ENCODE data around the gene PRKD1.

The PRKD1 gene

DNA sequence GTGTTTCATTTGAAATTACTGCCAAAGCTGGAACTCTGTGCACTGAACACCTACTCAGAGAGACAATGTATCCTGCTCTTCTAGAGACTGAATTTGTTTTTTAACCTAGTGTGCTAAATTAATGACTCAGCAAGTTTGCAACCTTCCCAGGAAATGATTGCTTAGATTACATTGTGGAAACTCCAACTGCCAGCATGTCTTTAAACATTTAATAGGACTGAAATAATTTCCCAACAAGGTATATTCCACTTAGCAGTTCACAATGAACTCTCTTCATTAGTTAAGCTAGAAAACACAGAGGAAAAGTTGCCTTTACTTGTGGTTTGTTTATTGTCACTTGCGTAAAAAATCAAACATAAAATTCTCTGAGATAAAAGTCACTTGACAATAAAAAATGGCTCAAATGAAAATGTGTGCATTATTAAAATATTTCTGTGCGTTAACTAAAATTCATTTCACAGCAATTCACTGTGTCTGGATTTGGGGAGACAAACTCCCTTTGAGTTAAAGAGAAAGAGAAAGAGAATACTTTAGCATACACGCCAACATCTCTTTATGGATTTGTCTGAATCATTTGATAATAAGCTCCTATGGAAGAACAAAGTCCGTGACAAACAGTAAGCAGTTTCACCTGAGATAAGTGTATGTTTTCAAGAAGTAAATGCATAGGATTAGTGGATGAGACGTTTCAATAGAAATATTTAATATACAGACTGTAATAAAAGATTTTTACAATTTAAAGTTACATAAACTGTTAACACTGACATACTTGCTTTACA, 284.0 kb downstream of the PRKD1 start:
- no peak overlapping the region for H3K4me3 ChIP-seq (ENCODE audit: low read length)
- no peaks in the 10 kb centered on the region for H3K4me1 ChIP-seq (ENCODE audit: control insufficient read depth, insufficient read depth, low read length)

DNA sequence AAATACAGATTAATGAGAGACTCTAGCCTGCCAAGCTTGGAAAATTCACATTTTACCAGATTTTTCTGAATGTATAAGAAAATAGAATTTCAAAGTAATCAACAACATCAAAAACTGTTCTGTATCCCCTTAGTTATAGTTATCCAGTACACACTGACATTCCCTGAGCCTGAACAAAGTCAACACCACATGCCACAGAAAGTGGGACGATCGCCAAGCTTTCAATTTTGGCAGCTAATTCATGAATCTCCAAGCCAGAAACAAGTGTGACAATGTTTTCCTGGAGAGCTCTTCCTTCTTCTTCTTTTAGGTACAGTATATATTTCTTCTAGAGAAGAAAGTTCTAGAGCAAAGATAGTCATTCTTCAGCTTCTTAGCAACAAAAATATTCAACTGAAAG, 290.2 kb downstream of the PRKD1 start:
- H3K36me3 ChIP-seq (ENCODE audit: control insufficient read depth, insufficient read depth, low read length), result no peaks in the 10 kb centered on the region
- no peak overlapping the region for H3K4me3 ChIP-seq (ENCODE audit: low read length)

More for the DNA sequence above, 284.0 kb downstream of the PRKD1 start:
- H3K9ac ChIP-seq (ENCODE audit: low read length), result no peak overlapping the region
- no peaks in the 10 kb centered on the region for H3K27me3 ChIP-seq (ENCODE audit: control insufficient read depth, insufficient read depth, low read length)
- H3K9me3 ChIP-seq (ENCODE audit: control insufficient read depth, low read length), result no peaks in the 10 kb centered on the region
- H3K36me3 ChIP-seq (ENCODE audit: control insufficient read depth, insufficient read depth, low read length), result no peaks in the 10 kb centered on the region

DNA sequence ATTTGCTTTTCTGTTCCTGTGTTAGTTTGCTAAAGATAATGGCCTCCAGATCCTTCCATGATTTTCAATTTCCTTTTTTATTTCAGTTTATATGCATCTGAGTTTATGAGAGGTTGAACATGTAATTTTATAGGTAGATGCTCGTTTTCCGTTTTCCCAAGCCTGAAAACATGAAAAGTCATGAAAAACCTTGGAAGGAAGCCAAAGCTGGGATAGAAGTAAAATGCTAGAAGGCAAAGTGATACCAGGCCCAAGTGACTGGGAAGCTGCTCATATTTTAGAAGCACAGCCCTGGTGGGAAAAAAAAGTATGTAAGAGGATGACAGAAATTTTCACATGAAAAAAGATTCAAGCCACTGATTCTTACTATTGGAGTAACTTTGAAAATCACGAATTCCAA, 290.8 kb downstream of the PRKD1 start:
- Histone ChIP-seq H3K36me3 (ENCODE audit: control insufficient read depth, insufficient read depth, low read length) (no peaks in the 10 kb centered on the region), H3K27me3 (ENCODE audit: control insufficient read depth, insufficient read depth, low read length) (no peaks in the 10 kb centered on the region), H3K9ac (ENCODE audit: low read length) (no peak overlapping the region), H3K9me3 (ENCODE audit: control insufficient read depth, low read length) (no peaks in the 10 kb centered on the region), H3K4me1 (ENCODE audit: control insufficient read depth, insufficient read depth, low read length) (no peaks in the 10 kb centered on the region), H3K4me3 (ENCODE audit: low read length) (no peak overlapping the region)

More for the DNA sequence above, 290.2 kb downstream of the PRKD1 start:
- Histone ChIP-seq H3K27me3 (ENCODE audit: control insufficient read depth, insufficient read depth, low read length) (no peaks in the 10 kb centered on the region), H3K4me1 (ENCODE audit: control insufficient read depth, insufficient read depth, low read length) (no peaks in the 10 kb centered on the region), H3K9me3 (ENCODE audit: control insufficient read depth, low read length) (no peaks in the 10 kb centered on the region), H3K9ac (ENCODE audit: low read length) (no peak overlapping the region)

DNA sequence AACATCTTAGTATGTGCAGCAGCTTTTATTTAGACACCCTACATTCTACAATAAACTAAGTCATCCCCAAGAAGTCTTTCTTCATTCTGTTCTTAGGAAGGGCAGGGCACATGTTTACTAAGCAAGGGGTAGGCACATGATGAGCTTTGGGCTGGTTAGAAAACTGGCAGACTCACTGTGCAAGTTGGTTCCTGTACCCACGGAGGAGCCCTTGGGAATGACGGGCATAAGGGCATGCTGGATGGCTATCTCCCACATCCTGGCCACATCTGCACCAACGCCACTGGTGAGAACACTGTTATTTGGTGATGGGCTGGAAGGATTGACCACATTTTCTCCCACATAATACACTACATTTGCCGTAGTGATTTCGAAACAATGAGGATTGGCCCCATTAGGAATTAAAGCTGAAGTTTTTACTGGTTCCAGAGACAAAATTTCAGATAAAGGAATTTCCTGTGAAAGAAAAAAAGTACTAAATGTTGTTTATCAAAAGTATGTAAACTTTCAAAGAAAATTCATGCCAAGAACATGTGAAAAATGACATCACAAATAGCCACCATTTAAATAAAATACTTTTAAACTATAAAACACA, 297.0 kb downstream of the PRKD1 start:
- H3K9ac ChIP-seq (ENCODE audit: low read length), result no peak overlapping the region
- no peak overlapping the region for H3K4me3 ChIP-seq (ENCODE audit: low read length)
- H3K9me3 ChIP-seq (ENCODE audit: control insufficient read depth, low read length), result no peaks in the 10 kb centered on the region
- H3K4me1 ChIP-seq (ENCODE audit: control insufficient read depth, insufficient read depth, low read length), result no peaks in the 10 kb centered on the region
- H3K36me3 ChIP-seq (ENCODE audit: control insufficient read depth, insufficient read depth, low read length), result no peaks in the 10 kb centered on the region
- no peaks in the 10 kb centered on the region for H3K27me3 ChIP-seq (ENCODE audit: control insufficient read depth, insufficient read depth, low read length)

DNA sequence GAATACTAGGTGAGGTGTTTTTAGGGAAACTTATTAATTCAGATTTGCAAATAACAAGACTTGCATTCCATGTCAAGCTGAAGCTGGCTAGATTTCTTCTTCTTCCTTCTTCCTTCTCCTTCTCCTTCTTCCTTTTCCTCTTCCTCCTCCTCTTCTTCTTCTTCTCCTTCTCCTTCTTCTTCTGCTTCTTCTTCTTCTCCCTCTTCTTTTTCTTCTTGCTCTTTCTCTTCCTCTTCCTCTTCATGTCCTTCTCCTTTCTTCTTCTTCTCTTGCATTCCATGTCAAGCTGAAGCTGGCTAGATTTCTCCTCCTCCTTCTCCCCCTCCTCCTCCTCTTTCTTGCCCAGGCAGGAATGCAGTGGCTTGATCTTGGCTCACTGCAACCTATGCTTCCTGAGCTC, 297.8 kb downstream of the PRKD1 start:
- H3K27me3 ChIP-seq (ENCODE audit: control insufficient read depth, insufficient read depth, low read length), result no peaks in the 10 kb centered on the region
- H3K36me3 ChIP-seq (ENCODE audit: control insufficient read depth, insufficient read depth, low read length), result no peaks in the 10 kb centered on the region
- no peak overlapping the region for H3K4me3 ChIP-seq (ENCODE audit: low read length)
- H3K9ac ChIP-seq (ENCODE audit: low read length), result no peak overlapping the region
- no peaks in the 10 kb centered on the region for H3K9me3 ChIP-seq (ENCODE audit: control insufficient read depth, low read length)
- H3K4me1 ChIP-seq (ENCODE audit: control insufficient read depth, insufficient read depth, low read length), result no peaks in the 10 kb centered on the region

DNA sequence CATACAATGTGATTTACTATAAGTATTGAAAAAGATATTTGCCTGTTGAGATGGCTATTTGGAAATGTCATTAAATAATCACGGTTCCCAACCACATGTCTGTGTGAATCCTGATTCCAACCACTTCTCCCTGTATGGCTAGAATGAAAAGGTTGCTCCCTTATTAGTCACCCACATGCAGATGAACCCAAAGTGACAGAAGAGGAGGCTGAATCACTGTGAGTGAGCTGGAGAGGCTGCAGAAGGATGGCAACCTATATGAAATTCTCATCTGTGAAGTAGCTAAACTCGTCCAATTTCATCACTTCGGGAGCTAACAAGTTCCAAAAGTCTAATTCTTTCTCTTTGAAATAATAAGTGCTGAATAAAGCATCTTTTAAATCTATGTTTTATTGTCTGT, 300.5 kb downstream of the PRKD1 start:
- no peaks in the 10 kb centered on the region for H3K9me3 ChIP-seq (ENCODE audit: control insufficient read depth, low read length)
- H3K27me3 ChIP-seq (ENCODE audit: control insufficient read depth, insufficient read depth, low read length), result no peaks in the 10 kb centered on the region
- no peaks in the 10 kb centered on the region for H3K36me3 ChIP-seq (ENCODE audit: control insufficient read depth, insufficient read depth, low read length)
- H3K9ac ChIP-seq (ENCODE audit: low read length), result no peak overlapping the region
- H3K4me1 ChIP-seq (ENCODE audit: control insufficient read depth, insufficient read depth, low read length), result no peaks in the 10 kb centered on the region
- no peak overlapping the region for H3K4me3 ChIP-seq (ENCODE audit: low read length)

DNA sequence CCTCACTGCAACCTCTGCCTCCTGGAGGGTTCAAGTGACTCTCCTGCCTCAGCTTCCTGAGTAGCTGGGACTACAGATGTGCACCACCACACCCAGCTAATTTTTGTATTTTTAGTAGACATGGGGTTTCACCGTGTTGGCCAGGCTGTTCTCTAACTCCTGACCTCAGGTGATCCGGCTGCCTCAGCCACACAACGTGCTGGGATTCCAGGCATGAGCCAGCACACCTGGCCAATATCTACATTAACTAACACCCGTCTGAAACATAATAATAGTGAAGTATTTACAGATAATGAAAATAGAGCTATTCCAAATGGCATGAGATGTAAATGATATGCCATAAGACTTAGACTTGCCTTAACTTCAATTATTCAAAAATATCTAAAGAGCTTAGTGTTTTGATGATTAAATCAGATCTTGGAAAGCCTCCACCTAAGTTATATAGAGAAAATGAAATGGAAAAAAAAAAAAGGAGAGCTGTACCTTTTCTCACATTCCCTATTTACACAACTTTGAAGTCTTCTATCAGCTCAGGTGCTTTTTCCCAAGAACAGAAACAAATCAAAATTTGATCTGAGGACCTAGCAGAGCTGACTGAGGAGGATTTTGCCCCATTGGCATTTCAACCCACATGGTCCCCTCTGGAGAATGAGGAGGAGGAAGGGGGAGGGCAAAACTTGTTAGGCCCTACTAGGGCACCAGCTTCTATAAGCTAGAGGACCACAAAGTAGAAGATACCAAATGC, 309.2 kb downstream of the PRKD1 start:
- Histone ChIP-seq H3K4me3 (ENCODE audit: low read length) (no peak overlapping the region), H3K36me3 (ENCODE audit: control insufficient read depth, insufficient read depth, low read length) (no peaks in the 10 kb centered on the region)

DNA sequence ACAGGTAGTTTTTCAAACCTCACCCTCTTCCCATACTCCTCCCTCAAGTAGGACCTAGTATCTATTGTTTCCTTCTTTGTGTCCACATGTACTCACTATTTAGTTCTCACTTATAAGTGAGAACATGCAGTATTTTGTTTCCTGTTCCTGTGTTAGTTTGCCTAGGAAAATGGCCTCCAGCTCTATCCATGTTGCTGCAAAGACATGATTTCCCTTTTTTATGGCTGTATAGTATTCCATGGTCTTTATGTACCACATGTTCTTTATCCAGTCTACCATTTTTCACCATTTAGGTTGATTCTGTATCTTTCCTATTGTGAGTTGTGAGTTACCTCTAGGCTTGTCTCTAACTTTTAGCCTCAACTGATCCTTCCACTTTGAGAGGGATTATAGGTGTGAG, 310.7 kb downstream of the PRKD1 start:
- no peak overlapping the region for H3K9ac ChIP-seq (ENCODE audit: low read length)

More for the DNA sequence above, 309.2 kb downstream of the PRKD1 start:
- no peak overlapping the region for H3K9ac ChIP-seq (ENCODE audit: low read length)
- no peaks in the 10 kb centered on the region for H3K4me1 ChIP-seq (ENCODE audit: control insufficient read depth, insufficient read depth, low read length)
- no peaks in the 10 kb centered on the region for H3K9me3 ChIP-seq (ENCODE audit: control insufficient read depth, low read length)
- no peaks in the 10 kb centered on the region for H3K27me3 ChIP-seq (ENCODE audit: control insufficient read depth, insufficient read depth, low read length)

DNA sequence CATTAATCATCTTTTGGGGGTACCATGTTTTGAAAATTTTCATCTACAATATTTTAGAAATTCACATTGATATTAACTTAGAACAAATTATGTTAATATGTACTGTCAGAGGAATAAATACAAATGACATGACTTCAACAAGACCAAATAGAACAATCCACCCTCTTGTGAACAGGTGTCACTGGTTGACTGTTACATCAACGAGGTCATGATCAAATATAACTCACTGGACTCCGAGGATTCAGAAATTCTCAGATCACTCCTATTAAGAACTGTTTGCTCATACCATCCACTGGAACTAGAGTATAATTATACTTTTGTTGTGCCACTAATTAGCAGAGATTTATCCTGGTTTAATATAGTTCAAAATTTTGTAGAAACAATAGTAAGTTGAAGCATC, 318.8 kb downstream of the PRKD1 start:
- no peaks in the 10 kb centered on the region for H3K9me3 ChIP-seq (ENCODE audit: control insufficient read depth, low read length)
- H3K4me3 ChIP-seq (ENCODE audit: low read length), result no peak overlapping the region
- H3K9ac ChIP-seq (ENCODE audit: low read length), result no peak overlapping the region
- no peaks in the 10 kb centered on the region for H3K36me3 ChIP-seq (ENCODE audit: control insufficient read depth, insufficient read depth, low read length)
- H3K4me1 ChIP-seq (ENCODE audit: control insufficient read depth, insufficient read depth, low read length), result no peaks in the 10 kb centered on the region
- H3K27me3 ChIP-seq (ENCODE audit: control insufficient read depth, insufficient read depth, low read length), result no peaks in the 10 kb centered on the region

More for the DNA sequence above, 310.7 kb downstream of the PRKD1 start:
- Histone ChIP-seq H3K36me3 (ENCODE audit: control insufficient read depth, insufficient read depth, low read length) (no peaks in the 10 kb centered on the region), H3K27me3 (ENCODE audit: control insufficient read depth, insufficient read depth, low read length) (no peaks in the 10 kb centered on the region), H3K9me3 (ENCODE audit: control insufficient read depth, low read length) (no peaks in the 10 kb centered on the region), H3K4me1 (ENCODE audit: control insufficient read depth, insufficient read depth, low read length) (no peaks in the 10 kb centered on the region), H3K4me3 (ENCODE audit: low read length) (no peak overlapping the region)

DNA sequence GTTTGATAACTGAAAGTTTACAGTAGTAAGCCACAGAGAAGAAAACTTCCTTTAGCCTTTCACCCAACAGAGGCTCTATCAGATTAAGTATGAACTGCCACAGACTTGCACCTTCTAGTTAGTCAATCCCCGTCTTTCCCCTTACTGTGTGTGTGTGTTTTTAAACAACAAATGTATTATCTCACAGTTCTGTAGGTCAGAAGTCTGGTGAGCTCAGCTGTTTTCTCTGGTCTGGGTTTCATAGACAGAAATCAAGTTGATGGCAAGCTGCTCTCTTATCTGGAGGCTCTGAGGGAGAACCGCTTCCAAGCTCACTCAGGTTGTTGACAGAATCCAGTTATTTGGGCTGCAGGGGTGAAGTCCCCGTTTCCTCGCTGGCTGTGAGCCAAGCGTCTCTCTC, 320.5 kb downstream of the PRKD1 start:
- H3K9me3 ChIP-seq (ENCODE audit: control insufficient read depth, low read length), result no peaks in the 10 kb centered on the region
- H3K4me1 ChIP-seq (ENCODE audit: control insufficient read depth, insufficient read depth, low read length), result no peaks in the 10 kb centered on the region
- H3K27me3 ChIP-seq (ENCODE audit: control insufficient read depth, insufficient read depth, low read length), result no peaks in the 10 kb centered on the region
- H3K36me3 ChIP-seq (ENCODE audit: control insufficient read depth, insufficient read depth, low read length), result no peaks in the 10 kb centered on the region
- H3K9ac ChIP-seq (ENCODE audit: low read length), result no peak overlapping the region
- H3K4me3 ChIP-seq (ENCODE audit: low read length), result no peak overlapping the region

DNA sequence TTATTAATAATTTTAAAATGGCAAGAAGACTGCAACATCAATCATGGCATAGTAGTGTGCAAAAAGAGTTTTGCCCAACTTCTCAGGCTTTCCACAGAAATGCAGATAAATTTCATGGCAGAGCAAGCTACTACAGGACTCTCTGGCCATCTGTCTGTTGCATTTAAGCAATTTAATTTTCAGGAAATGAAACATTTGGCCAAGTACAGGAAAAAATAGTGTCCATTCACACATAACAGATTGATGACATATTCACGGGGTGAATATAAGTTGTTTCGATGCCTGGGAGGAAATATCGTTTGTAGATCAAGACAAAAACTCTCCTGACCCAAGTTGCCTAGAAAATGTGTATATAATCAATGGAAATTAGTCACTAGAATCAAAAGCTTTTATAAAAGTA, 324.0 kb downstream of the PRKD1 start:
- Histone ChIP-seq H3K36me3 (ENCODE audit: control insufficient read depth, insufficient read depth, low read length) (no peaks in the 10 kb centered on the region), H3K9ac (ENCODE audit: low read length) (no peak overlapping the region), H3K4me1 (ENCODE audit: control insufficient read depth, insufficient read depth, low read length) (no peaks in the 10 kb centered on the region), H3K4me3 (ENCODE audit: low read length) (no peak overlapping the region), H3K9me3 (ENCODE audit: control insufficient read depth, low read length) (no peaks in the 10 kb centered on the region), H3K27me3 (ENCODE audit: control insufficient read depth, insufficient read depth, low read length) (no peaks in the 10 kb centered on the region)

DNA sequence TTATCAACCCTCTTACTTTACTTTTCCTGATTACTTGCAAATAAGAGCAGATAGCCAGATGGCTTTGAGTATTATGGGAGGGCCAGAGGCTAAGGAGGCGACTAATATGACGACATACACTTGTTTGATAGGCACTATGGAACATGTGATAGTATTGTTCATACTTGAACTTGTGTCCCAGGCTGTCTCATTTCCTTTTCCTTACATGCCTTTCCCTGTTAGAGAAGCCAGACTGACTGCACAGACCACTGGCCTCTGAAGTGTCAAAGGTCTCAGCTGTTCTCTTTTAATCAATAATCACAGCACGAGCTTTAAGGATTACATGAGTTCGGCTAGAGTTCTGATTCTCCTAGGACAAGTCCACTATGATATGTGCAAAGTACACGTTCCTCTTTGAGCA, 326.0 kb downstream of the PRKD1 start:
- H3K4me1 ChIP-seq (ENCODE audit: control insufficient read depth, insufficient read depth, low read length), result no peaks in the 10 kb centered on the region
- H3K27me3 ChIP-seq (ENCODE audit: control insufficient read depth, insufficient read depth, low read length), result no peaks in the 10 kb centered on the region
- H3K9ac ChIP-seq (ENCODE audit: low read length), result no peak overlapping the region
- H3K4me3 ChIP-seq (ENCODE audit: low read length), result no peak overlapping the region
- H3K9me3 ChIP-seq (ENCODE audit: control insufficient read depth, low read length), result no peaks in the 10 kb centered on the region
- no peaks in the 10 kb centered on the region for H3K36me3 ChIP-seq (ENCODE audit: control insufficient read depth, insufficient read depth, low read length)

All from mucosa of stomach (tissue), 1 donor.